ENCODE data around the gene SLC35B3. TPM values are rescaled to one million over a fixed set of nuclear protein-coding genes. Genes with fewer than 3 reads are reported as not detected.

Gene SLC35B3
- total and polyA plus RNA-seq, 9 of the 15 experiments (the other 6 are each of a cell fraction or from before 2014, with no cell fraction given) = 7.6 to 19.1 (median 11.3) TPM

- FAIRE-seq (no peak), DNase-seq (ENCODE audit: extremely low read depth in 1 of 4, low spot score in 3 of 4) (peak in 2 of 4 experiments; percentile 3 to 11), ATAC-seq (no peak)
- H2AFZ ChIP-seq (ENCODE audit: low read depth, low read length) = no peak overlapping the region
- no peaks in the 10 kb centered on the region for H4K20me1 ChIP-seq (replicated peaks; ENCODE audit: control insufficient read depth, insufficient read depth, low read length)
- H3K4me3 ChIP-seq = no peak overlapping the region
- WGBS (ENCODE audit: insufficient coverage, low coverage, missing lambda C conversion rate) = 0% methylated on average over 2 of the region's 2 CpGs
- intact Hi-C loops (cut with micrococcal nuclease) = no loop called here
- H3K9me1 ChIP-seq (ENCODE audit: control insufficient read depth, insufficient read depth, low read length) = no peaks in the 10 kb centered on the region
- no peaks in the 10 kb centered on the region for H3K9me3 ChIP-seq (replicated peaks; ENCODE audit: control insufficient read depth, insufficient read depth, low read depth, low read length)
- H3K36me3 ChIP-seq (ENCODE audit: control insufficient read depth, insufficient read depth, low read length) = no peaks in the 10 kb centered on the region
- no peaks in the 10 kb centered on the region for H3K27me3 ChIP-seq (ENCODE audit: control insufficient read depth in 2 of 2, insufficient read depth in 2 of 2, low read length in 2 of 2)
- no peak overlapping the region for H3K27ac ChIP-seq (ENCODE audit: extremely low read depth, low read depth, low read length)
- no peak overlapping the region for H3K9ac ChIP-seq (ENCODE audit: insufficient read depth in 1 of 2, low read depth in 2 of 2, low read length in 2 of 2)
- no peaks in the 10 kb centered on the region for H3K4me1 ChIP-seq (replicated peaks in 1 of 2; ENCODE audit: control insufficient read depth in 2 of 2, insufficient read depth in 2 of 2, low read length in 2 of 2)
- BruUV-seq (replicated peaks) = no TSS peak
- CTCF ChIA-PET (ENCODE audit: low intra/inter-chr PET ratio) = no interaction called here
- in situ Hi-C loops (cut with MboI) = no loop called here
- H3K79me2 ChIP-seq (ENCODE audit: control insufficient read depth, insufficient read depth, low read length) = no peaks in the 10 kb centered on the region
- no peak overlapping the region for H3K4me2 ChIP-seq (ENCODE audit: insufficient read depth, low read length)
- POLR2A ChIA-PET = no interaction called here
- TF ChIP-seq ARID3A (IDR thresholded peaks at IDR 0.05; ENCODE audit: borderline replicate concordance, low read depth, low read length) (no peak), CTCF (IDR thresholded peaks at IDR 0.05 in 2 of 3, conservative IDR thresholded peaks at IDR 0.05 in 1 of 3; ENCODE audit: insufficient read depth in 2 of 3, low read depth in 1 of 3, low read length in 3 of 3) (peak in 1 of 3 experiments; percentile 21; a peak in 1 of 6 replicates), CREB5 (CRISPR knock-in tag; IDR thresholded peaks at IDR 0.05) (no peak), ZNF232 (CRISPR knock-in tag; IDR thresholded peaks at IDR 0.05) (no peak), BCLAF1 (IDR thresholded peaks at IDR 0.05; ENCODE audit: borderline replicate concordance in 1 of 2, control insufficient read depth in 1 of 2, low read depth in 2 of 2, low read length in 1 of 2) (no peak), PHTF2 (CRISPR knock-in tag; IDR thresholded peaks at IDR 0.05) (no peak), ZNF695 (CRISPR knock-in tag; IDR thresholded peaks at IDR 0.05) (no peak), NR1H2 (CRISPR knock-in tag; IDR thresholded peaks at IDR 0.05) (no peak), ZNF184 (CRISPR knock-in tag; IDR thresholded peaks at IDR 0.05) (no peak), NFE2L1 (tag; IDR thresholded peaks at IDR 0.05; ENCODE audit: borderline replicate concordance, low read depth) (no peak), RAD21 (CRISPR knock-in tag; conservative IDR thresholded peaks at IDR 0.05 in 1 of 2, IDR thresholded peaks at IDR 0.05 in 1 of 2) (peak in 1 of 2 experiments; percentile 27; a peak in 1 of 4 replicates), MLLT1 (IDR thresholded peaks at IDR 0.05) (no peak)
Measured at GRCh38 chr6:8481727-8482126, 46.4 kb upstream of the SLC35B3 start.

Measured in K562 (cell line).